B cell (primary cell): Measurements from ENCODE around the gene EYA4. TPM values are rescaled to one million over a fixed set of nuclear protein-coding genes. Genes with fewer than 3 reads are reported as not detected.

Source experiments
- ATAC-seq: fragments of 200-7000 bp; cut with Tn5 transposase; one replicate; pipeline ENCODE4 v1.10.0; 2021; ENCODE audit warnings: low read depth, mild to moderate bottlenecking, moderate number of reproducible peaks, moderate library complexity
- CTCF ChIA-PET: fragments of 350-600 bp; sonication (Branson Sonifier 250); formaldehyde crosslinking; loops from one replicate; lab custom pipeline; 2021; ENCODE audit warnings: antibody characterized with exemption, inconsistent platforms; lab: Charles Lee
- POLR2A ChIA-PET: fragments of 350-600 bp; sonication (Branson Sonifier 250); formaldehyde crosslinking; loops from one replicate; lab custom pipeline; 2021; ENCODE audit warnings: antibody characterized with exemption; lab: Charles Lee
- DNase-seq: peaks from one replicate; pipeline ENCODE4 v3.0.0; 2013
- H2AFZ ChIP-seq: 2 replicates; pipeline ENCODE4 v1.6.1; 2012; ENCODE audit warnings: mild to moderate bottlenecking, low read depth, low read length; ENCODE audit not compliant: insufficient read depth, poor library complexity, severe bottlenecking
- H3K27ac ChIP-seq, 2 donors: 1 replicate in 1 of 2; 2 replicates in 1 of 2; pipeline ENCODE4 v1.5.1; 2012 to 2013; ENCODE audit warnings: low read length in 2 of 2, mild to moderate bottlenecking in 2 of 2, moderate library complexity in 1 of 2
- H3K27me3 ChIP-seq, 4 experiments: fragments of 200-600 bp in 1 of 4; sonication (generic) in 1 of 4; replicated peaks in 1 of 4; 1 replicate in 2 of 4; 2 replicates in 2 of 4; pipeline versions ENCODE4 v1.6.1 to v1.7.0; 2013 to 2016; ENCODE audit warnings: low read length in 3 of 4, mild to moderate bottlenecking in 2 of 4, mixed read lengths in 1 of 4, moderate library complexity in 1 of 4; ENCODE audit not compliant: insufficient read depth in 4 of 4, control insufficient read depth in 3 of 4; ENCODE audit errors: control extremely low read depth in 1 of 4
- H3K36me3 ChIP-seq, 2 experiments: replicated peaks in 1 of 2; 1 replicate in 1 of 2; 2 replicates in 1 of 2; pipeline versions ENCODE4 v1.6.1 to v1.7.1; 2013; ENCODE audit warnings: low read length in 1 of 2; ENCODE audit not compliant: insufficient read depth in 2 of 2, control insufficient read depth in 1 of 2; ENCODE audit errors: control extremely low read depth in 1 of 2, extremely low read depth in 1 of 2
- H3K4me1 ChIP-seq, 2 donors: fragments of 200-600 bp in 1 of 2; sonication (generic) in 1 of 2; 1 replicate in 1 of 2; 2 replicates in 1 of 2; pipeline versions ENCODE4 v1.5.1 to v1.6.1; 2013 to 2017; ENCODE audit warnings: low read length in 2 of 2; ENCODE audit not compliant: control insufficient read depth in 2 of 2, insufficient read depth in 2 of 2
- H3K4me2 ChIP-seq: replicated peaks from 2 replicates; pipeline ENCODE3; 2012; ENCODE audit warnings: mild to moderate bottlenecking, low read depth, low read length; ENCODE audit not compliant: poor library complexity, severe bottlenecking
- H3K4me3 ChIP-seq, 5 experiments: fragments of 200-600 bp in 1 of 5; sonication (generic) in 1 of 5; 1 replicate in 3 of 5; 2 replicates in 2 of 5; pipeline versions ENCODE4 v1.5.1 to v1.7.0; 2011 to 2016; ENCODE audit warnings: low read length in 4 of 5, mild to moderate bottlenecking in 4 of 5, low read depth in 2 of 5, control low read depth in 1 of 5, moderate library complexity in 1 of 5; ENCODE audit not compliant: insufficient read depth in 1 of 5; ENCODE audit errors: control extremely low read depth in 1 of 5, extremely low read depth in 1 of 5
- H3K79me2 ChIP-seq: fragments of 200-600 bp; sonication (generic); one replicate; pipeline ENCODE4 v1.6.0; 2016; ENCODE audit warnings: low read length; ENCODE audit not compliant: control insufficient read depth, insufficient read depth
- H3K9ac ChIP-seq: fragments of 200-600 bp; sonication (generic); 2 replicates; pipeline ENCODE4 v1.6.1; 2017; ENCODE audit warnings: mild to moderate bottlenecking, low read length, moderate library complexity
- H3K9me3 ChIP-seq, 3 donors: one replicate each; pipeline versions ENCODE4 v1.6.1 to v1.7.1; 2013; ENCODE audit warnings: low read length in 2 of 3; ENCODE audit not compliant: control insufficient read depth in 2 of 3, insufficient read depth in 1 of 3; ENCODE audit errors: control extremely low read depth in 1 of 3
- H4K20me1 ChIP-seq: 2 replicates; pipeline ENCODE4 v1.6.0; 2012; ENCODE audit warnings: mild to moderate bottlenecking, low read length; ENCODE audit not compliant: insufficient read depth, control insufficient read depth, poor library complexity, severe bottlenecking
- H3K27ac Mint-ChIP-seq: one replicate; pipeline ENCODE4 v1.8.0; 2021; ENCODE audit warnings: mixed read lengths
- H3K27me3 Mint-ChIP-seq: one replicate; pipeline ENCODE4 v1.8.0; 2021; ENCODE audit warnings: mixed read lengths
- H3K4me1 Mint-ChIP-seq: one replicate; pipeline ENCODE4 v1.8.0; 2021; ENCODE audit warnings: mixed read lengths
- H3K4me3 Mint-ChIP-seq: one replicate; pipeline ENCODE4 v1.8.0; 2021; ENCODE audit warnings: mixed read lengths
- H3K9me3 Mint-ChIP-seq: one replicate; pipeline ENCODE4 v1.8.0; 2022; ENCODE audit warnings: mixed read lengths; ENCODE audit not compliant: insufficient read depth
- EZH2 ChIP-seq: IDR thresholded peaks from 2 replicates; pipeline ENCODE4 v1.6.1; 2012; ENCODE audit warnings: borderline replicate concordance, low read depth, mild to moderate bottlenecking, moderate library complexity, low read length; ENCODE audit not compliant: insufficient read depth, poor library complexity, severe bottlenecking
- WGBS: methylation state at CpG from one replicate; pipeline ENCODE4 v1.1.5; 2013; ENCODE audit warnings: missing lambda C conversion rate; ENCODE audit not compliant: insufficient coverage; 5-methylcytosine and 5-hydroxymethylcytosine counted together
- intact Hi-C: fragments of 100-400 bp; cut with micrococcal nuclease; formaldehyde crosslinking; loops from one replicate; pipeline ENCODE4 v1.10.0; 2022
- polyA plus RNA-seq: library from polyadenylated mRNA; depleted of rRNA; stranded (reverse); fragments of >200 nt; gene quantifications from 2 replicates; pipeline ENCODE4 v1.2.3, GENCODE V29; 2012
- total RNA-seq, 2 donors: library from RNA; stranded (reverse); fragments of 120-200 nt in 1 of 2; gene quantifications; 1 replicate in 1 of 2; 2 replicates in 1 of 2; pipeline versions ENCODE4 v1.2.3 to v1.2.4, GENCODE V29; 2013 to 2022
- TF ChIP-seq, protein P1 (sequence below): fragments of 200-600 bp; IDR thresholded peaks from one replicate; pipeline ENCODE4 v1.8.0; 2022; ENCODE audit warnings: antibody characterized with exemption, mild to moderate bottlenecking

EYA4 gene
- total and polyA plus RNA-seq, 2 donors (not counting 1 experiment from before 2014, with no cell fraction given) = 0.49 TPM; not detected in 1

DNA sequence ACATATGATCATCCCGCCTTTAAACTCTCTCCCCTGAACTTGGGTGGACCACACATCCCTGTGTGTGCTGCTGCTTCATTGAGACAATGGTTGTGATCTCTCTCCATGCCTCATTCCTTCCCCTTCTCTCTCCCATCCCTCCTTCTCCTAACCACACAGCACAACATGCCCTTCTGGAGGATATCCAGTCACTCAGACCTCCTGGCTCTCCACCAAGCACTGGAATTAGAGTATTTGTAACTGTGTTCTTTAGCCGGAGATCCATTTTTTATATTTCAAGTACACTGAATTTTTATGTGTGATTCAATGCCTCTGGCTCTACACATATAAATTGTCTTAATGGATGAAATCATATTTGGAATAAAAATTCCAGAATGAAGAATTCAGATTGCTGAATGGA is 287.4 kb downstream of the EYA4 start:
- no peaks in the 10 kb centered on the region for H3K9me3 Mint-ChIP-seq
- TF ChIP-seq EZH2 = no peak
- TF ChIP-seq, protein P1, sequence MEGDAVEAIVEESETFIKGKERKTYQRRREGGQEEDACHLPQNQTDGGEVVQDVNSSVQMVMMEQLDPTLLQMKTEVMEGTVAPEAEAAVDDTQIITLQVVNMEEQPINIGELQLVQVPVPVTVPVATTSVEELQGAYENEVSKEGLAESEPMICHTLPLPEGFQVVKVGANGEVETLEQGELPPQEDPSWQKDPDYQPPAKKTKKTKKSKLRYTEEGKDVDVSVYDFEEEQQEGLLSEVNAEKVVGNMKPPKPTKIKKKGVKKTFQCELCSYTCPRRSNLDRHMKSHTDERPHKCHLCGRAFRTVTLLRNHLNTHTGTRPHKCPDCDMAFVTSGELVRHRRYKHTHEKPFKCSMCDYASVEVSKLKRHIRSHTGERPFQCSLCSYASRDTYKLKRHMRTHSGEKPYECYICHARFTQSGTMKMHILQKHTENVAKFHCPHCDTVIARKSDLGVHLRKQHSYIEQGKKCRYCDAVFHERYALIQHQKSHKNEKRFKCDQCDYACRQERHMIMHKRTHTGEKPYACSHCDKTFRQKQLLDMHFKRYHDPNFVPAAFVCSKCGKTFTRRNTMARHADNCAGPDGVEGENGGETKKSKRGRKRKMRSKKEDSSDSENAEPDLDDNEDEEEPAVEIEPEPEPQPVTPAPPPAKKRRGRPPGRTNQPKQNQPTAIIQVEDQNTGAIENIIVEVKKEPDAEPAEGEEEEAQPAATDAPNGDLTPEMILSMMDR = no peak
- H3K27me3 Mint-ChIP-seq = peaks cover 19% of the 10 kb centered on the region
- H3K27ac Mint-ChIP-seq = no peak overlapping the region
- no peak overlapping the region for H3K9ac ChIP-seq
- no peaks in the 10 kb centered on the region for H3K4me1 ChIP-seq
- no peaks in the 10 kb centered on the region for H3K36me3 ChIP-seq
- no peak overlapping the region for H3K27ac ChIP-seq
- no peak overlapping the region for H3K4me2 ChIP-seq
- ATAC-seq (no peak), DNase-seq (no peak)
- WGBS = 75% methylated on average over 1 of the region's 2 CpGs
- no peak overlapping the region for H3K4me3 Mint-ChIP-seq
- no peaks in the 10 kb centered on the region for H3K4me1 Mint-ChIP-seq
- CTCF ChIA-PET = no interaction called here
- H2AFZ ChIP-seq = no peak overlapping the region
- H3K4me3 ChIP-seq = no peak overlapping the region
- no peaks in the 10 kb centered on the region for H3K9me3 ChIP-seq
- no peaks in the 10 kb centered on the region for H3K79me2 ChIP-seq
- H4K20me1 ChIP-seq = no peaks in the 10 kb centered on the region
- intact Hi-C loops = no loop called here
- POLR2A ChIA-PET = no interaction called here
- H3K27me3 ChIP-seq = no peaks in the 10 kb centered on the region

DNA sequence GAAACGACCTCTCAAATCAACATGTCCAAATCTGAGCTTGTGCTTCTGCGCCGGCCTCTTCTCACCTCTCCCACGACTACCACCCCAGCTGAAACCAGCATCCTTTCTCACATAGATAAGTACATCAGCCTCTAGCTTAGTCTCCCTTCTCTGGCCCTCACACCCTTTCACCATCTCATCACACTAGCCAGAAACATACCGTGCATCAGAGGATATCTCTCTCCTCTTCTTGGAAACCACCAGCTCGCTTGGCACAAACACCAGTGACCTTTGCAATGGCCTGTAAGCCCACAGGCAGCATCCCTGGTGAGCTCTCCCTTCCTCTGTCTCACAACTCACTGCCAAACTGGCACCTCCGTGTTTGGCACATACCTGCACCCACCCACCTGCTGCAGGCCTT is 291.8 kb downstream of the EYA4 start:
- no peak overlapping the region for H3K27ac ChIP-seq

More for the DNA sequence above, 291.8 kb downstream of the EYA4 start:
- Mint-ChIP-seq H3K4me1 (no peaks in the 10 kb centered on the region), H3K27ac (no peak overlapping the region), H3K4me3 (no peak overlapping the region), H3K27me3 (peaks cover 16% of the 10 kb centered on the region), H3K9me3 (no peaks in the 10 kb centered on the region)
- Histone ChIP-seq H3K4me2 (no peak overlapping the region), H3K9ac (no peak overlapping the region), H3K79me2 (no peaks in the 10 kb centered on the region), H3K36me3 (no peaks in the 10 kb centered on the region), H3K4me3 (no peak overlapping the region), H3K27me3 (no peaks in the 10 kb centered on the region), H4K20me1 (no peaks in the 10 kb centered on the region), H3K9me3 (no peaks in the 10 kb centered on the region), H2AFZ (no peak overlapping the region), H3K4me1 (no peaks in the 10 kb centered on the region)
- TF ChIP-seq, protein P1 = no peak
- TF ChIP-seq EZH2 = no peak
- intact Hi-C loops = no loop called here
- ChIA-PET POLR2A (no interaction called here), CTCF (no interaction called here)
- no peak for ATAC-seq
- 81% methylated on average over 7 of the region's 7 CpGs for WGBS
- no peak for DNase-seq
